Tibial nerve (tissue), 4 donors: ENCODE results near the gene GALNT10. TPM values are rescaled to one million over a fixed set of nuclear protein-coding genes. Genes with fewer than 3 reads are reported as not detected.

Source experiments
- DNase-seq, 2 donors: peaks; one replicate each; pipeline ENCODE4 v3.0.0-alpha.2; 2019; ENCODE audit warnings: low spot score in 2 of 2
- H3K27ac ChIP-seq, 4 donors: fragments of 200-600 bp; sonication (generic) in 3 of 4; one replicate each; pipeline ENCODE4 v1.5.1; 2017 to 2019; ENCODE audit warnings: mild to moderate bottlenecking in 1 of 4
- H3K27me3 ChIP-seq, 2 donors: fragments of 200-600 bp; sonication (generic) in 1 of 2; one replicate each; pipeline versions ENCODE4 v1.5.1 to v1.6.0; 2017 to 2019
- H3K36me3 ChIP-seq, 3 donors: fragments of 200-600 bp; sonication (generic); one replicate each; pipeline ENCODE4 v1.5.1; 2018 to 2019
- H3K4me1 ChIP-seq, 4 donors: fragments of 200-600 bp; sonication (generic) in 3 of 4; one replicate each; pipeline ENCODE4 v1.5.1; 2017 to 2019
- H3K4me3 ChIP-seq, 4 donors: fragments of 200-600 bp; sonication (generic) in 3 of 4; one replicate each; pipeline ENCODE4 v1.5.1; 2017 to 2019; ENCODE audit warnings: mild to moderate bottlenecking in 1 of 4, moderate library complexity in 1 of 4
- H3K9me3 ChIP-seq, 4 donors: fragments of 200-600 bp; sonication (generic) in 3 of 4; one replicate each; pipeline ENCODE4 v1.5.1; 2017 to 2019
- CTCF ChIP-seq, 5 experiments: fragments of 200-600 bp in 3 of 5; fragments of 450-650 bp in 2 of 5; sonication (generic) in 3 of 5; IDR thresholded peaks; one replicate each; pipeline ENCODE4 v1.5.1; 2016 to 2019; ENCODE audit warnings: antibody characterized with exemption in 5 of 5, mild to moderate bottlenecking in 3 of 5, moderate library complexity in 2 of 5
- EP300 ChIP-seq, 2 donors: sonication (generic); formaldehyde crosslinking; IDR thresholded peaks; one replicate each; pipeline ENCODE4 v1.6.1; 2017; ENCODE audit warnings: antibody characterized with exemption in 2 of 2, mild to moderate bottlenecking in 1 of 2
- POLR2A ChIP-seq, 2 donors: fragments of 450-650 bp; IDR thresholded peaks; one replicate each; pipeline ENCODE4 v1.6.1; 2017; ENCODE audit warnings: antibody characterized with exemption in 2 of 2, mild to moderate bottlenecking in 2 of 2, moderate library complexity in 2 of 2
- WGBS, 2 donors: methylation state at CpG; one replicate each; pipeline ENCODE4 v1.1.5; 2018; 5-methylcytosine and 5-hydroxymethylcytosine counted together
- total RNA-seq, 4 donors: library from RNA; depleted of rRNA; stranded (reverse); fragments of >200 nt; gene quantifications; one replicate each; pipeline ENCODE4 v1.1.0, GENCODE V29; 2016

The GALNT10 gene
- total RNA-seq, 4 donors from 2014 or later: 24.1 to 41.2 (median 26.7) TPM

GRCh38 chr5:154418344-154418820, 227.8 kb downstream of the GALNT10 start:
- DNase-seq: no peak
- no peak overlapping the region for H3K4me3 ChIP-seq
- no peaks in the 10 kb centered on the region for H3K27me3 ChIP-seq
- WGBS, 2 donors: 86 to 88% methylated on average over 5 of the region's 5 CpGs
- no peak overlapping the region for H3K27ac ChIP-seq
- H3K36me3 ChIP-seq: peaks cover 0 to 61% (median 0%) of the 10 kb centered on the region in 3 donors
- TF ChIP-seq POLR2A (IDR thresholded peaks at IDR 0.05): no peak
- TF ChIP-seq CTCF (IDR thresholded peaks at IDR 0.05): no peak
- no peak for TF ChIP-seq EP300 (IDR thresholded peaks at IDR 0.05)
- no peaks in the 10 kb centered on the region for H3K4me1 ChIP-seq
- H3K9me3 ChIP-seq: peaks cover 0 to 5% (median 0%) of the 10 kb centered on the region in 4 donors

- H3K36me3 ChIP-seq: peaks cover 0 to 53% (median 0%) of the 10 kb centered on the region in 3 donors
- TF ChIP-seq CTCF (IDR thresholded peaks at IDR 0.05): no peak
- TF ChIP-seq EP300 (IDR thresholded peaks at IDR 0.05): no peak
- H3K27me3 ChIP-seq: no peaks in the 10 kb centered on the region
- H3K4me3 ChIP-seq: no peak overlapping the region
- no peaks in the 10 kb centered on the region for H3K4me1 ChIP-seq
- WGBS, 2 donors: 78 to 80% methylated on average over 7 of the region's 7 CpGs
- H3K9me3 ChIP-seq: peaks cover 0 to 6% (median 0%) of the 10 kb centered on the region in 4 donors
- DNase-seq: no peak
- no peak overlapping the region for H3K27ac ChIP-seq
Observed at GRCh38 chr5:154419236-154419635, 228.7 kb downstream of the GALNT10 start.

- peaks cover 0 to 31% (median 0%) of the 10 kb centered on the region in 3 donors for H3K36me3 ChIP-seq
- TF ChIP-seq POLR2A (IDR thresholded peaks at IDR 0.05) (no peak), EP300 (IDR thresholded peaks at IDR 0.05) (no peak), CTCF (IDR thresholded peaks at IDR 0.05) (no peak)
- no peak for DNase-seq
- H3K27me3 ChIP-seq: peaks cover 0 to 2% of the 10 kb centered on the region in 2 donors
- peaks cover 0 to 6% (median 0%) of the 10 kb centered on the region in 4 donors for H3K9me3 ChIP-seq
- no peaks in the 10 kb centered on the region for H3K4me1 ChIP-seq
- H3K27ac ChIP-seq: no peak overlapping the region
- no peak overlapping the region for H3K4me3 ChIP-seq
- 63 to 67% methylated on average over 1 of the region's 1 CpG for WGBS, 2 donors
Observed at GRCh38 chr5:154421868-154422267, 231.3 kb downstream of the GALNT10 start.

GRCh38 chr5:154422298-154422697, 231.8 kb downstream of the GALNT10 start:
- H3K4me1 ChIP-seq: no peaks in the 10 kb centered on the region
- WGBS, 2 donors: 79 to 83% methylated on average over 2 of the region's 2 CpGs

More at GRCh38 chr5:154422298-154422697, 231.8 kb downstream of the GALNT10 start:
- DNase-seq: no peak
- Histone ChIP-seq H3K9me3 (peaks cover 0 to 6% (median 0%) of the 10 kb centered on the region in 4 donors), H3K27ac (no peak overlapping the region), H3K4me3 (no peak overlapping the region), H3K27me3 (peaks cover 0 to 2% of the 10 kb centered on the region in 2 donors), H3K36me3 (peaks cover 0 to 27% (median 0%) of the 10 kb centered on the region in 3 donors)
- TF ChIP-seq EP300 (IDR thresholded peaks at IDR 0.05) (no peak), CTCF (IDR thresholded peaks at IDR 0.05) (no peak), POLR2A (IDR thresholded peaks at IDR 0.05) (no peak)
